Liver (tissue), 3 donors: ENCODE measurements around the gene EDEM2.
A peak's percentile ranks its signal among the peaks of the same experiment; 100 is the strongest.

ENCODE experiments used
- FOXA1 ChIP-seq: IDR thresholded peaks from 2 replicates; pipeline ENCODE4 v1.6.1; 2016; ENCODE audit warnings: antibody characterized with exemption
- JUND ChIP-seq, 2 donors: IDR thresholded peaks; 2 replicates each; pipeline ENCODE4 v1.6.1; 2016; ENCODE audit warnings: antibody characterized with exemption in 2 of 2
- RAD21 ChIP-seq, 2 donors: IDR thresholded peaks; 2 replicates each; pipeline ENCODE4 v1.6.1; 2016; ENCODE audit warnings: antibody characterized with exemption in 2 of 2, mild to moderate bottlenecking in 2 of 2
- RXRA ChIP-seq, 2 donors: IDR thresholded peaks; 2 replicates each; pipeline ENCODE4 v1.6.1; 2017 to 2018; ENCODE audit warnings: antibody characterized with exemption in 2 of 2, mild to moderate bottlenecking in 1 of 2
- SP1 ChIP-seq: IDR thresholded peaks from 2 replicates; pipeline ENCODE4 v1.6.1; 2018; ENCODE audit warnings: antibody characterized with exemption, mild to moderate bottlenecking
- TAF1 ChIP-seq: conservative IDR thresholded peaks from 2 replicates; pipeline ENCODE4 v1.6.1; 2016; ENCODE audit warnings: antibody characterized with exemption, mild to moderate bottlenecking
- YY1 ChIP-seq: IDR thresholded peaks from 2 replicates; pipeline ENCODE4 v1.6.1; 2016; ENCODE audit warnings: antibody characterized with exemption, mild to moderate bottlenecking
- TF ChIP-seq, protein P1 (sequence below): fragments of 150-350 bp; IDR thresholded peaks from 2 replicates; pipeline ENCODE4 v1.5.1; 2017; ENCODE audit warnings: improper control_type of control experiment, low read depth, low read length; ENCODE audit not compliant: missing input control
- TF ChIP-seq, protein P2 (sequence below): IDR thresholded peaks from 2 replicates; pipeline ENCODE4 v1.6.1; 2016; ENCODE audit warnings: antibody characterized with exemption, mild to moderate bottlenecking
- TF ChIP-seq, protein P3 (sequence below): IDR thresholded peaks from 2 replicates; pipeline ENCODE4 v1.6.1; 2016; ENCODE audit warnings: antibody characterized with exemption
- donor health status: healthy.
- donor health status: healthy.

- TF ChIP-seq, protein P1, sequence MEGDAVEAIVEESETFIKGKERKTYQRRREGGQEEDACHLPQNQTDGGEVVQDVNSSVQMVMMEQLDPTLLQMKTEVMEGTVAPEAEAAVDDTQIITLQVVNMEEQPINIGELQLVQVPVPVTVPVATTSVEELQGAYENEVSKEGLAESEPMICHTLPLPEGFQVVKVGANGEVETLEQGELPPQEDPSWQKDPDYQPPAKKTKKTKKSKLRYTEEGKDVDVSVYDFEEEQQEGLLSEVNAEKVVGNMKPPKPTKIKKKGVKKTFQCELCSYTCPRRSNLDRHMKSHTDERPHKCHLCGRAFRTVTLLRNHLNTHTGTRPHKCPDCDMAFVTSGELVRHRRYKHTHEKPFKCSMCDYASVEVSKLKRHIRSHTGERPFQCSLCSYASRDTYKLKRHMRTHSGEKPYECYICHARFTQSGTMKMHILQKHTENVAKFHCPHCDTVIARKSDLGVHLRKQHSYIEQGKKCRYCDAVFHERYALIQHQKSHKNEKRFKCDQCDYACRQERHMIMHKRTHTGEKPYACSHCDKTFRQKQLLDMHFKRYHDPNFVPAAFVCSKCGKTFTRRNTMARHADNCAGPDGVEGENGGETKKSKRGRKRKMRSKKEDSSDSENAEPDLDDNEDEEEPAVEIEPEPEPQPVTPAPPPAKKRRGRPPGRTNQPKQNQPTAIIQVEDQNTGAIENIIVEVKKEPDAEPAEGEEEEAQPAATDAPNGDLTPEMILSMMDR = no peak
- TF ChIP-seq SP1 = peak; percentile 29
- TF ChIP-seq, protein P2, sequence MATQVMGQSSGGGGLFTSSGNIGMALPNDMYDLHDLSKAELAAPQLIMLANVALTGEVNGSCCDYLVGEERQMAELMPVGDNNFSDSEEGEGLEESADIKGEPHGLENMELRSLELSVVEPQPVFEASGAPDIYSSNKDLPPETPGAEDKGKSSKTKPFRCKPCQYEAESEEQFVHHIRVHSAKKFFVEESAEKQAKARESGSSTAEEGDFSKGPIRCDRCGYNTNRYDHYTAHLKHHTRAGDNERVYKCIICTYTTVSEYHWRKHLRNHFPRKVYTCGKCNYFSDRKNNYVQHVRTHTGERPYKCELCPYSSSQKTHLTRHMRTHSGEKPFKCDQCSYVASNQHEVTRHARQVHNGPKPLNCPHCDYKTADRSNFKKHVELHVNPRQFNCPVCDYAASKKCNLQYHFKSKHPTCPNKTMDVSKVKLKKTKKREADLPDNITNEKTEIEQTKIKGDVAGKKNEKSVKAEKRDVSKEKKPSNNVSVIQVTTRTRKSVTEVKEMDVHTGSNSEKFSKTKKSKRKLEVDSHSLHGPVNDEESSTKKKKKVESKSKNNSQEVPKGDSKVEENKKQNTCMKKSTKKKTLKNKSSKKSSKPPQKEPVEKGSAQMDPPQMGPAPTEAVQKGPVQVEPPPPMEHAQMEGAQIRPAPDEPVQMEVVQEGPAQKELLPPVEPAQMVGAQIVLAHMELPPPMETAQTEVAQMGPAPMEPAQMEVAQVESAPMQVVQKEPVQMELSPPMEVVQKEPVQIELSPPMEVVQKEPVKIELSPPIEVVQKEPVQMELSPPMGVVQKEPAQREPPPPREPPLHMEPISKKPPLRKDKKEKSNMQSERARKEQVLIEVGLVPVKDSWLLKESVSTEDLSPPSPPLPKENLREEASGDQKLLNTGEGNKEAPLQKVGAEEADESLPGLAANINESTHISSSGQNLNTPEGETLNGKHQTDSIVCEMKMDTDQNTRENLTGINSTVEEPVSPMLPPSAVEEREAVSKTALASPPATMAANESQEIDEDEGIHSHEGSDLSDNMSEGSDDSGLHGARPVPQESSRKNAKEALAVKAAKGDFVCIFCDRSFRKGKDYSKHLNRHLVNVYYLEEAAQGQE = no peak
- no peak for TF ChIP-seq YY1
- no peak for TF ChIP-seq FOXA1
- peak; percentile 5 to 46 for TF ChIP-seq RAD21 (IDR thresholded peaks at IDR 0.05)
- TF ChIP-seq RXRA (IDR thresholded peaks at IDR 0.05) = peak in 1 of 2 donors; percentile 7
- TF ChIP-seq, protein P3, sequence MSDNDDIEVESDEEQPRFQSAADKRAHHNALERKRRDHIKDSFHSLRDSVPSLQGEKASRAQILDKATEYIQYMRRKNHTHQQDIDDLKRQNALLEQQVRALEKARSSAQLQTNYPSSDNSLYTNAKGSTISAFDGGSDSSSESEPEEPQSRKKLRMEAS = peak; percentile 82
- TF ChIP-seq TAF1 = no peak
- no peak for TF ChIP-seq JUND (IDR thresholded peaks at IDR 0.05)
These were observed 19.2 kb upstream of the EDEM2 start for GRCh38 chr20:35166242-35166830.
